HL-60 (cell line): ENCODE results near the gene CTSS.

Experiments
- GABPA ChIP-seq: IDR thresholded peaks from 2 replicates; pipeline ENCODE4 v1.6.1; 2012; ENCODE audit warnings: low read depth
- TF ChIP-seq, protein P1 (sequence below): IDR thresholded peaks from one replicate; pipeline ENCODE4 v1.5.1; 2011; ENCODE audit warnings: low read length, control low read depth, inconsistent platforms; ENCODE audit not compliant: insufficient read depth
- TF ChIP-seq, protein P2 (sequence below): IDR thresholded peaks from 2 replicates; pipeline ENCODE4 v1.6.1; 2012; ENCODE audit warnings: low read depth; ENCODE audit not compliant: insufficient replicate concordance

DNA sequence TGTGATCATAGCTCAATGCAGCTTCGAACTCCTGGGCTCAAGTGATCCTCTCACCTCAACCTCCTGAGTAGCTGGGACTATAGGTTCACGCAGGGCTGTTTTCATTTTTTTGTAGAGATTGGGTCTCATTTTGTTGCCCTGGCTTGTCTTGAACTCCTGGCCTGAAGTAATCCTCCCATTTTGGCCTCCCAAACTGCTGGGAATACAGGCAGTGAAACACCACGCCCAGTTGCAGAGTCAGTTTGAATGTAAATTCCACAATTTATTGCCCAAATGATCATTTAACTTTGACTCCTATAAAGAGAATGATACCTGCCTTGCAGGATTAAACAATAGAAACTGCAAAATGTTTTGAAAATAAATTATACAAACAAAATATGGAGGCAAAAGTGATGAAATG is 79.3 kb downstream of the CTSS start:
- TF ChIP-seq, protein P1, sequence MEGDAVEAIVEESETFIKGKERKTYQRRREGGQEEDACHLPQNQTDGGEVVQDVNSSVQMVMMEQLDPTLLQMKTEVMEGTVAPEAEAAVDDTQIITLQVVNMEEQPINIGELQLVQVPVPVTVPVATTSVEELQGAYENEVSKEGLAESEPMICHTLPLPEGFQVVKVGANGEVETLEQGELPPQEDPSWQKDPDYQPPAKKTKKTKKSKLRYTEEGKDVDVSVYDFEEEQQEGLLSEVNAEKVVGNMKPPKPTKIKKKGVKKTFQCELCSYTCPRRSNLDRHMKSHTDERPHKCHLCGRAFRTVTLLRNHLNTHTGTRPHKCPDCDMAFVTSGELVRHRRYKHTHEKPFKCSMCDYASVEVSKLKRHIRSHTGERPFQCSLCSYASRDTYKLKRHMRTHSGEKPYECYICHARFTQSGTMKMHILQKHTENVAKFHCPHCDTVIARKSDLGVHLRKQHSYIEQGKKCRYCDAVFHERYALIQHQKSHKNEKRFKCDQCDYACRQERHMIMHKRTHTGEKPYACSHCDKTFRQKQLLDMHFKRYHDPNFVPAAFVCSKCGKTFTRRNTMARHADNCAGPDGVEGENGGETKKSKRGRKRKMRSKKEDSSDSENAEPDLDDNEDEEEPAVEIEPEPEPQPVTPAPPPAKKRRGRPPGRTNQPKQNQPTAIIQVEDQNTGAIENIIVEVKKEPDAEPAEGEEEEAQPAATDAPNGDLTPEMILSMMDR = no peak
- TF ChIP-seq, protein P2, sequence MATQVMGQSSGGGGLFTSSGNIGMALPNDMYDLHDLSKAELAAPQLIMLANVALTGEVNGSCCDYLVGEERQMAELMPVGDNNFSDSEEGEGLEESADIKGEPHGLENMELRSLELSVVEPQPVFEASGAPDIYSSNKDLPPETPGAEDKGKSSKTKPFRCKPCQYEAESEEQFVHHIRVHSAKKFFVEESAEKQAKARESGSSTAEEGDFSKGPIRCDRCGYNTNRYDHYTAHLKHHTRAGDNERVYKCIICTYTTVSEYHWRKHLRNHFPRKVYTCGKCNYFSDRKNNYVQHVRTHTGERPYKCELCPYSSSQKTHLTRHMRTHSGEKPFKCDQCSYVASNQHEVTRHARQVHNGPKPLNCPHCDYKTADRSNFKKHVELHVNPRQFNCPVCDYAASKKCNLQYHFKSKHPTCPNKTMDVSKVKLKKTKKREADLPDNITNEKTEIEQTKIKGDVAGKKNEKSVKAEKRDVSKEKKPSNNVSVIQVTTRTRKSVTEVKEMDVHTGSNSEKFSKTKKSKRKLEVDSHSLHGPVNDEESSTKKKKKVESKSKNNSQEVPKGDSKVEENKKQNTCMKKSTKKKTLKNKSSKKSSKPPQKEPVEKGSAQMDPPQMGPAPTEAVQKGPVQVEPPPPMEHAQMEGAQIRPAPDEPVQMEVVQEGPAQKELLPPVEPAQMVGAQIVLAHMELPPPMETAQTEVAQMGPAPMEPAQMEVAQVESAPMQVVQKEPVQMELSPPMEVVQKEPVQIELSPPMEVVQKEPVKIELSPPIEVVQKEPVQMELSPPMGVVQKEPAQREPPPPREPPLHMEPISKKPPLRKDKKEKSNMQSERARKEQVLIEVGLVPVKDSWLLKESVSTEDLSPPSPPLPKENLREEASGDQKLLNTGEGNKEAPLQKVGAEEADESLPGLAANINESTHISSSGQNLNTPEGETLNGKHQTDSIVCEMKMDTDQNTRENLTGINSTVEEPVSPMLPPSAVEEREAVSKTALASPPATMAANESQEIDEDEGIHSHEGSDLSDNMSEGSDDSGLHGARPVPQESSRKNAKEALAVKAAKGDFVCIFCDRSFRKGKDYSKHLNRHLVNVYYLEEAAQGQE = no peak
- no peak for TF ChIP-seq GABPA
